H1 (cell line): Measurements from ENCODE around the gene AKR1C2. TPM values are rescaled to one million over a fixed set of nuclear protein-coding genes. Genes with fewer than 3 reads are reported as not detected.

Experiments
- CTCF ChIA-PET: fragments of 300-600 bp; sonication (Branson Sonifier 250); formaldehyde crosslinking; loops from one replicate; lab custom pipeline; 2021; ENCODE audit not compliant: partially characterized antibody; lab: Charles Lee
- POLR2A ChIA-PET: fragments of 300-600 bp; sonication (Branson Sonifier 250); formaldehyde crosslinking; loops from one replicate; lab custom pipeline; 2021; ENCODE audit warnings: inconsistent platforms; ENCODE audit not compliant: partially characterized antibody; lab: Charles Lee
- DNase-seq, 2 experiments: peaks; one replicate each; pipeline versions ENCODE4 v3.0.0 to v3.0.0-alpha.2; 2010 to 2022; ENCODE audit warnings: low spot score in 2 of 2, low read depth in 1 of 2, mixed read lengths in 1 of 2
- FAIRE-seq: peaks from 2 replicates; lab custom pipeline; 2011; peaks lifted over from hg19 to GRCh38; lab: Jason Lieb, UNC
- H2AFZ ChIP-seq: 2 replicates; pipeline ENCODE4 v1.8.1; 2012; ENCODE audit warnings: low read length, inconsistent platforms
- H2AK5ac ChIP-seq: 2 replicates; pipeline ENCODE4 v1.6.1; 2013; ENCODE audit warnings: low read depth, low read length
- H2BK120ac ChIP-seq: replicated peaks from 2 replicates; pipeline ENCODE3; 2013; ENCODE audit warnings: low read depth, low read length, inconsistent platforms
- H2BK12ac ChIP-seq: 2 replicates; pipeline ENCODE4 v1.6.1; 2013; ENCODE audit warnings: low read depth, low read length
- H2BK15ac ChIP-seq: 2 replicates; pipeline ENCODE4 v1.6.1; 2013; ENCODE audit warnings: low read length
- H2BK20ac ChIP-seq: 2 replicates; pipeline ENCODE4 v1.6.1; 2013; ENCODE audit warnings: low read length
- H2BK5ac ChIP-seq: 2 replicates; pipeline ENCODE4 v1.6.1; 2013; ENCODE audit warnings: low read depth, low read length
- H3K14ac ChIP-seq: 2 replicates; pipeline ENCODE4 v1.6.1; 2013; ENCODE audit warnings: inconsistent platforms; ENCODE audit not compliant: insufficient read length
- H3K18ac ChIP-seq: 2 replicates; pipeline ENCODE4 v1.6.1; 2013; ENCODE audit warnings: low read length; ENCODE audit errors: extremely low read depth
- H3K23ac ChIP-seq: 2 replicates; pipeline ENCODE4 v1.6.1; 2013; ENCODE audit warnings: inconsistent platforms; ENCODE audit not compliant: insufficient read length
- H3K23me2 ChIP-seq: 2 replicates; pipeline ENCODE4 v1.6.1; 2013; ENCODE audit warnings: low read depth, low read length
- H3K27ac ChIP-seq: 2 replicates; pipeline ENCODE4 v1.6.1; 2011; ENCODE audit warnings: low read depth, low read length, inconsistent platforms
- H3K27me3 ChIP-seq, 4 experiments: replicated peaks in 1 of 4; 1 replicate in 1 of 4; 2 replicates in 3 of 4; pipeline versions ENCODE4 v1.6.1 to v1.8.1; 2011 to 2013; ENCODE audit warnings: low read length in 3 of 4, mild to moderate bottlenecking in 3 of 4, inconsistent platforms in 2 of 4, mixed read lengths in 2 of 4, moderate library complexity in 1 of 4; ENCODE audit not compliant: control insufficient read depth in 3 of 4, insufficient read depth in 3 of 4; ENCODE audit errors: extremely low read depth in 1 of 4
- H3K36me3 ChIP-seq, 4 experiments: 2 replicates each; pipeline versions ENCODE4 v1.6.1 to v1.8.1; 2011 to 2013; ENCODE audit warnings: mild to moderate bottlenecking in 4 of 4, low read length in 3 of 4, moderate library complexity in 2 of 4, control low read depth in 1 of 4, inconsistent platforms in 1 of 4; ENCODE audit not compliant: insufficient read depth in 4 of 4, control insufficient read depth in 2 of 4
- H3K4ac ChIP-seq: replicated peaks from 2 replicates; pipeline ENCODE3; 2013; ENCODE audit warnings: low read length, low read depth, mixed read lengths, inconsistent platforms; ENCODE audit not compliant: insufficient read length
- H3K4me1 ChIP-seq, 4 experiments: replicated peaks in 1 of 4; 1 replicate in 1 of 4; 2 replicates in 3 of 4; pipeline versions ENCODE4 v1.6.1 to v1.8.1; 2011 to 2013; ENCODE audit warnings: low read length in 3 of 4, inconsistent platforms in 2 of 4, mixed read lengths in 1 of 4; ENCODE audit not compliant: insufficient read depth in 4 of 4, control insufficient read depth in 3 of 4
- H3K4me2 ChIP-seq, 2 experiments: 2 replicates each; pipeline versions ENCODE4 v1.6.1 to v1.8.1; 2011 to 2013; ENCODE audit warnings: low read depth in 2 of 2, low read length in 2 of 2, control low read depth in 1 of 2, inconsistent platforms in 1 of 2, mild to moderate bottlenecking in 1 of 2; ENCODE audit not compliant: insufficient read depth in 1 of 2
- H3K4me3 ChIP-seq, 4 experiments: fragments of 200-600, 300-600 bp in 1 of 4; sonication (generic), shearing (Covaris generic), sonication (Bioruptor Twin) in 1 of 4; 2 replicates each; pipeline versions ENCODE4 v1.5.1 to v1.8.1; 2011 to 2016; ENCODE audit warnings: low read length in 4 of 4, low read depth in 3 of 4, control low read depth in 2 of 4, inconsistent platforms in 2 of 4, mild to moderate bottlenecking in 2 of 4, mixed read lengths in 1 of 4, moderate library complexity in 1 of 4; ENCODE audit not compliant: insufficient read depth in 2 of 4; ENCODE audit errors: extremely low read depth in 1 of 4
- H3K56ac ChIP-seq: replicated peaks from 2 replicates; pipeline ENCODE3; 2013; ENCODE audit warnings: low read depth, mild to moderate bottlenecking, mixed read lengths, low read length, inconsistent platforms; ENCODE audit not compliant: insufficient read length
- H3K79me1 ChIP-seq: 2 replicates; pipeline ENCODE4 v1.6.1; 2013; ENCODE audit warnings: low read depth, low read length, control low read depth
- H3K79me2 ChIP-seq, 2 experiments: 2 replicates each; pipeline versions ENCODE4 v1.6.1 to v1.8.1; 2012 to 2013; ENCODE audit warnings: low read length in 2 of 2, mild to moderate bottlenecking in 2 of 2, inconsistent platforms in 1 of 2; ENCODE audit not compliant: insufficient read depth in 2 of 2, control insufficient read depth in 1 of 2
- H3K9ac ChIP-seq, 4 experiments: replicated peaks in 1 of 4; 1 replicate in 1 of 4; 2 replicates in 3 of 4; pipeline versions ENCODE4 v1.6.1 to v1.8.1; 2011 to 2013; ENCODE audit warnings: low read depth in 3 of 4, low read length in 3 of 4, control low read depth in 2 of 4, mild to moderate bottlenecking in 2 of 4, moderate library complexity in 2 of 4, inconsistent platforms in 1 of 4; ENCODE audit errors: extremely low read depth in 1 of 4
- H3K9me3 ChIP-seq, 2 experiments: 2 replicates each; pipeline versions ENCODE4 v1.6.1 to v1.8.1; 2012 to 2013; ENCODE audit warnings: mild to moderate bottlenecking in 2 of 2, moderate library complexity in 2 of 2, control low read depth in 1 of 2, inconsistent platforms in 1 of 2, low read depth in 1 of 2, low read length in 1 of 2, mixed read lengths in 1 of 2; ENCODE audit not compliant: insufficient read depth in 2 of 2
- H4K20me1 ChIP-seq, 2 experiments: replicated peaks in 1 of 2; 2 replicates each; pipeline versions ENCODE3 to v1.8.1; 2011 to 2013; ENCODE audit warnings: inconsistent platforms in 2 of 2, low read length in 2 of 2, mild to moderate bottlenecking in 1 of 2; ENCODE audit not compliant: insufficient read depth in 2 of 2, control insufficient read depth in 1 of 2
- H4K5ac ChIP-seq: 2 replicates; pipeline ENCODE4 v1.6.1; 2013; ENCODE audit warnings: low read length, low read depth, mixed read lengths, inconsistent platforms; ENCODE audit not compliant: insufficient read length
- H4K8ac ChIP-seq: 2 replicates; pipeline ENCODE4 v1.8.0; 2013; ENCODE audit warnings: mild to moderate bottlenecking, moderate library complexity, low read length, inconsistent platforms; ENCODE audit not compliant: insufficient read depth; ENCODE audit errors: extremely low read depth
- H4K91ac ChIP-seq: replicated peaks from 2 replicates; pipeline ENCODE3; 2013; ENCODE audit warnings: low read length, mixed read lengths, inconsistent platforms; ENCODE audit not compliant: insufficient read length
- ATF3 ChIP-seq: IDR thresholded peaks from 2 replicates; pipeline ENCODE4 v1.6.1; 2011; ENCODE audit warnings: low read depth, mild to moderate bottlenecking, low read length; ENCODE audit not compliant: insufficient read depth
- GTF2F1 ChIP-seq: IDR thresholded peaks from 2 replicates; pipeline ENCODE4 v1.6.1; 2012; ENCODE audit warnings: low read depth, low read length, improper control_type of control experiment, borderline replicate concordance
- HDAC2 ChIP-seq, 2 experiments: fragments of 300-600 bp in 1 of 2; sonication (generic) in 1 of 2; IDR thresholded peaks; 2 replicates each; pipeline ENCODE4 v1.6.1; 2011 to 2012; ENCODE audit warnings: low read depth in 2 of 2, low read length in 2 of 2, mild to moderate bottlenecking in 2 of 2, moderate library complexity in 2 of 2, borderline replicate concordance in 1 of 2, inconsistent platforms in 1 of 2
- PHF8 ChIP-seq: fragments of 200-600 bp; sonication (generic); conservative IDR thresholded peaks from 2 replicates; pipeline ENCODE4 v1.7.1; 2012; ENCODE audit warnings: low read depth, mild to moderate bottlenecking, inconsistent platforms, low read length, moderate library complexity
- POU5F1 ChIP-seq: IDR thresholded peaks from 2 replicates; pipeline ENCODE4 v1.6.1; 2011; ENCODE audit warnings: low read depth, mild to moderate bottlenecking, low read length, moderate library complexity
- SP1 ChIP-seq: IDR thresholded peaks from 2 replicates; pipeline ENCODE4 v1.6.1; 2011; ENCODE audit warnings: low read depth, low read length
- SRF ChIP-seq: IDR thresholded peaks from 2 replicates; pipeline ENCODE4 v1.6.1; 2011; ENCODE audit warnings: mild to moderate bottlenecking, low read depth, low read length, moderate library complexity
- TAF7 ChIP-seq: optimal IDR thresholded peaks from 2 replicates; pipeline ENCODE3; 2011; ENCODE audit warnings: low read depth, mild to moderate bottlenecking, inconsistent platforms, low read length, moderate library complexity, borderline replicate concordance
- YY1 ChIP-seq: IDR thresholded peaks from 2 replicates; pipeline ENCODE4 v1.6.1; 2011; ENCODE audit warnings: low read depth, mild to moderate bottlenecking, low read length
- ZNF274 ChIP-seq: IDR thresholded peaks from 2 replicates; pipeline ENCODE4 v1.7.0; 2012; ENCODE audit warnings: low read length, borderline replicate concordance; ENCODE audit errors: extremely low read depth
- WGBS, 2 experiments: shearing (Covaris generic) in 1 of 2; methylation state at CpG; one replicate each; pipeline versions ENCODE4 v1.1.6 to v1.1.7; 2013 to 2015; ENCODE audit warnings: low lambda C conversion rate in 2 of 2, mixed read lengths in 2 of 2, inconsistent platforms in 1 of 2, low coverage in 1 of 2, missing lambda C conversion rate in 1 of 2; ENCODE audit not compliant: insufficient replicate concordance in 2 of 2, insufficient coverage in 1 of 2, insufficient read length in 1 of 2; ENCODE audit errors: extremely low coverage in 1 of 2, missing lambda C conversion rate in 1 of 2; 5-methylcytosine and 5-hydroxymethylcytosine counted together
- polyA plus RNA-seq, 7 experiments: library from polyadenylated mRNA; depleted of rRNA in 3 of 7; stranded (reverse) in 5 of 7; unstranded in 2 of 7; fragments of >200 nt in 5 of 7; fragments of 200-250 nt in 2 of 7; gene quantifications; 1 replicate in 5 of 7; 2 replicates in 1 of 7; 4 replicates in 1 of 7; pipeline versions ENCODE4 v1.2.1 to v1.2.3, GENCODE V29; 2011 to 2013; ENCODE audit warnings: missing spikeins in 2 of 7, mixed read lengths in 2 of 7
- total RNA-seq: library from RNA; stranded (reverse); fragmentation: NEBNext Ultra II Directional; extraction: Animal tissue kit (Norgen Biotek cat#: 25700); gene quantifications from 2 replicates; pipeline ENCODE4 v1.2.1, GENCODE V29; 2021
- TF ChIP-seq, protein P1 (sequence below): IDR thresholded peaks from 2 replicates; pipeline ENCODE4 v1.6.1; 2012; ENCODE audit warnings: inconsistent platforms

Gene AKR1C2
- total and polyA plus RNA-seq, 2 of the 8 experiments (the other 6 are each of a cell fraction or from before 2014, with no cell fraction given): 0.77 to 1.2 TPM

GRCh38 chr10:5012595-5012994 is 8.9 kb upstream of the AKR1C2 start:
- CTCF ChIA-PET: no interaction called here

More at GRCh38 chr10:5012595-5012994, 8.9 kb upstream of the AKR1C2 start:
- no peak overlapping the region for H3K56ac ChIP-seq
- no peak for TF ChIP-seq YY1
- no peak for TF ChIP-seq ATF3
- TF ChIP-seq TAF7: no peak
- no peak for TF ChIP-seq HDAC2 (IDR thresholded peaks at IDR 0.05; ENCODE audit: borderline replicate concordance in 1 of 2, low read depth in 2 of 2, low read length in 2 of 2)
- TF ChIP-seq ZNF274: no peak
- TF ChIP-seq SP1: no peak
- TF ChIP-seq, protein P1, sequence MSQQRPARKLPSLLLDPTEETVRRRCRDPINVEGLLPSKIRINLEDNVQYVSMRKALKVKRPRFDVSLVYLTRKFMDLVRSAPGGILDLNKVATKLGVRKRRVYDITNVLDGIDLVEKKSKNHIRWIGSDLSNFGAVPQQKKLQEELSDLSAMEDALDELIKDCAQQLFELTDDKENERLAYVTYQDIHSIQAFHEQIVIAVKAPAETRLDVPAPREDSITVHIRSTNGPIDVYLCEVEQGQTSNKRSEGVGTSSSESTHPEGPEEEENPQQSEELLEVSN: no peak
- no peak for TF ChIP-seq GTF2F1
- no peak for TF ChIP-seq PHF8
- no peak for TF ChIP-seq SRF
- TF ChIP-seq POU5F1: no peak
- no peak overlapping the region for H2BK12ac ChIP-seq
- H3K4ac ChIP-seq: no peak overlapping the region
- no peaks in the 10 kb centered on the region for H4K20me1 ChIP-seq
- H3K27ac ChIP-seq: no peak overlapping the region
- no peak overlapping the region for H3K4me3 ChIP-seq
- POLR2A ChIA-PET: no interaction called here
- H2AFZ ChIP-seq: no peak overlapping the region
- H3K14ac ChIP-seq: no peak overlapping the region
- H3K23ac ChIP-seq: no peak overlapping the region
- H2BK120ac ChIP-seq: no peak overlapping the region
- H2BK5ac ChIP-seq: no peak overlapping the region
- H3K23me2 ChIP-seq: no peaks in the 10 kb centered on the region; the same call in 1 of the 2 replicates
- H2BK20ac ChIP-seq: no peak overlapping the region
- no peaks in the 10 kb centered on the region for H3K27me3 ChIP-seq
- H2BK15ac ChIP-seq: no peak overlapping the region
- no peaks in the 10 kb centered on the region for H3K9me3 ChIP-seq
- H3K9ac ChIP-seq: no peak overlapping the region
- H3K79me2 ChIP-seq: no peaks in the 10 kb centered on the region
- no peaks in the 10 kb centered on the region for H3K4me1 ChIP-seq
- H4K8ac ChIP-seq: no peak overlapping the region
- H4K91ac ChIP-seq: no peak overlapping the region
- H4K5ac ChIP-seq: no peak overlapping the region
- 84% methylated on average over 2 of the region's 2 CpGs; no CpG with 5 or more reads in 1 of the 2 experiments for WGBS, 2 experiments
- no peak overlapping the region for H3K18ac ChIP-seq
- no peaks in the 10 kb centered on the region for H3K36me3 ChIP-seq
- H3K4me2 ChIP-seq: no peak overlapping the region
- H3K79me1 ChIP-seq: no peaks in the 10 kb centered on the region
- DNase-seq (no peak), FAIRE-seq (no peak)
- no peak overlapping the region for H2AK5ac ChIP-seq
